WTC11 (cell line): ENCODE data around the gene BRD1. TPM values are rescaled to one million over a fixed set of nuclear protein-coding genes. Genes with fewer than 3 reads are reported as not detected.

Experiments used
- ATAC-seq: fragments of 200-7000 bp; cut with Tn5 transposase; 2 replicates; pipeline ENCODE4 v1.10.0; 2021; ENCODE audit warnings: mild to moderate bottlenecking, moderate library complexity
- CTCF ChIA-PET: fragments of 300-600 bp; sonication (Branson Sonifier 250); formaldehyde crosslinking; loops from one replicate; lab custom pipeline; 2021; ENCODE audit warnings: antibody characterized with exemption; lab: Charles Lee
- POLR2A ChIA-PET: fragments of 350-600 bp; sonication (Branson Sonifier 250); formaldehyde crosslinking; loops from one replicate; lab custom pipeline; 2021; ENCODE audit warnings: antibody characterized with exemption; lab: Charles Lee
- DNase-seq: peaks from one replicate; pipeline ENCODE4 v3.0.0; 2021; ENCODE audit warnings: low spot score
- H3K27ac Mint-ChIP-seq: 2 replicates; pipeline ENCODE4 v1.8.0; 2021; ENCODE audit warnings: mixed read lengths
- H3K27me3 Mint-ChIP-seq: 2 replicates; pipeline ENCODE4 v1.8.0; 2021; ENCODE audit warnings: low read depth, mild to moderate bottlenecking, moderate library complexity, mixed read lengths
- H3K36me3 Mint-ChIP-seq: 2 replicates; pipeline ENCODE4 v1.8.0; 2021; ENCODE audit warnings: mixed read lengths
- H3K4me1 Mint-ChIP-seq: 2 replicates; pipeline ENCODE4 v1.8.0; 2022; ENCODE audit warnings: mixed read lengths
- H3K4me3 Mint-ChIP-seq: 2 replicates; pipeline ENCODE4 v1.8.0; 2021; ENCODE audit warnings: mild to moderate bottlenecking, moderate library complexity, mixed read lengths
- H3K9me3 Mint-ChIP-seq: 2 replicates; pipeline ENCODE4 v1.8.0; 2021; ENCODE audit warnings: mixed read lengths
- GRHL2 ChIP-seq: fragments of 250-450 bp; sonication (Bioruptor Pico); IDR thresholded peaks from 2 replicates; pipeline ENCODE4 v1.8.0; 2022; ENCODE audit warnings: mild to moderate bottlenecking, moderate library complexity; ENCODE audit not compliant: insufficient replicate concordance, severe bottlenecking
- HMGA2 ChIP-seq: fragments of 250-450 bp; sonication (Bioruptor Pico); IDR thresholded peaks from 2 replicates; pipeline ENCODE4 v1.4.0; 2021; ENCODE audit warnings: mild to moderate bottlenecking, moderate library complexity
- JAZF1 ChIP-seq: fragments of 250-450 bp; sonication (Bioruptor Pico); IDR thresholded peaks from 2 replicates; pipeline ENCODE4 v1.9.0; 2021; ENCODE audit warnings: moderate library complexity, mild to moderate bottlenecking, inconsistent platforms
- NR1H2 ChIP-seq: sonication (generic); formaldehyde crosslinking; IDR thresholded peaks from 2 replicates; pipeline ENCODE4 v1.9.0; 2021; ENCODE audit warnings: mild to moderate bottlenecking, moderate library complexity, missing genetic modification reagents
- ZNF416 ChIP-seq: fragments of 250-450 bp; sonication (Bioruptor Pico); IDR thresholded peaks from 2 replicates; pipeline ENCODE4 v1.9.0; 2021; ENCODE audit warnings: mild to moderate bottlenecking, inconsistent platforms
- total RNA-seq: library from RNA; stranded (reverse); gene quantifications from 3 replicates; pipeline ENCODE4 v1.2.3, GENCODE V29; 2021
- TF ChIP-seq, protein P1 (sequence below): fragments of 200-600 bp; IDR thresholded peaks from 2 replicates; pipeline ENCODE4 v1.8.0; 2022; ENCODE audit warnings: antibody characterized with exemption
- TF ChIP-seq, protein P2 (sequence below): fragments of 250-450 bp; sonication (Bioruptor Pico); IDR thresholded peaks from 2 replicates; pipeline ENCODE4 v1.9.0; 2021; ENCODE audit warnings: moderate library complexity, mild to moderate bottlenecking, inconsistent platforms, borderline replicate concordance
- TF ChIP-seq, protein P3 (sequence below): sonication (generic); formaldehyde crosslinking; IDR thresholded peaks from 2 replicates; pipeline ENCODE4 v1.8.1; 2022; ENCODE audit warnings: mild to moderate bottlenecking, moderate library complexity, missing genetic modification reagents
- TF ChIP-seq, protein P4 (sequence below): fragments of 250-450 bp; sonication (Bioruptor Pico); IDR thresholded peaks from 2 replicates; pipeline ENCODE4 v1.9.0; 2021; ENCODE audit warnings: mild to moderate bottlenecking
- TF ChIP-seq, protein P5 (sequence below): sonication (generic); formaldehyde crosslinking; IDR thresholded peaks from 2 replicates; pipeline ENCODE4 v1.8.0; 2022; ENCODE audit warnings: mild to moderate bottlenecking, missing genetic modification reagents
- TF ChIP-seq, protein P6 (sequence below): fragments of 250-450 bp; sonication (Bioruptor Pico); IDR thresholded peaks from 2 replicates; pipeline ENCODE4 v1.9.0; 2021; ENCODE audit warnings: mild to moderate bottlenecking, borderline replicate concordance

The BRD1 gene
- total RNA-seq, 1 experiment from 2014 or later = 36.6 TPM

DNA sequence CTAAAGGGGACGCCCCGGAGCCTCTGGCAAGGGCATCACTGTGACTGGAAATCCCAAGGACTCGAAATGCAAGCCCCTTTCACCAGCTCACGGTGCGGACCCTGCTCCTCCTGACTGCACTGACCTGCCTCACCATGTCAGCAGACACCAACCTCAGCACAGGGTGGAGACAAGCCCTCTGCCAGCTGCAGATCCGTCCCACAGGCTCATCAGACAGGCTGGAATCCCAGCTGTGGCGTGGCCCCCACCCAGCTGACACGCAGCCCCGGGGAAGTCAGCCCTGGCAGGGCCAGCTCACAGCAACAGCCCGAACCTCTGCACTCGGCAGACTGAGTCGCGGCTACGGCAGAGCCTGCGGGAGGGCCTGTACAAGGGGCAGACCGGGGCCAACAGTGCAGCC lies 36.8 kb downstream of the BRD1 start:
- Mint-ChIP-seq H3K4me1 (peaks cover 17% of the 10 kb centered on the region), H3K4me3 (no peak overlapping the region), H3K9me3 (no peaks in the 10 kb centered on the region), H3K27me3 (no peaks in the 10 kb centered on the region), H3K27ac (peak overlapping the region; percentile 87), H3K36me3 (peaks cover 64% of the 10 kb centered on the region)
- DNase-seq (no peak), ATAC-seq (no peak)
- TF ChIP-seq, protein P1, sequence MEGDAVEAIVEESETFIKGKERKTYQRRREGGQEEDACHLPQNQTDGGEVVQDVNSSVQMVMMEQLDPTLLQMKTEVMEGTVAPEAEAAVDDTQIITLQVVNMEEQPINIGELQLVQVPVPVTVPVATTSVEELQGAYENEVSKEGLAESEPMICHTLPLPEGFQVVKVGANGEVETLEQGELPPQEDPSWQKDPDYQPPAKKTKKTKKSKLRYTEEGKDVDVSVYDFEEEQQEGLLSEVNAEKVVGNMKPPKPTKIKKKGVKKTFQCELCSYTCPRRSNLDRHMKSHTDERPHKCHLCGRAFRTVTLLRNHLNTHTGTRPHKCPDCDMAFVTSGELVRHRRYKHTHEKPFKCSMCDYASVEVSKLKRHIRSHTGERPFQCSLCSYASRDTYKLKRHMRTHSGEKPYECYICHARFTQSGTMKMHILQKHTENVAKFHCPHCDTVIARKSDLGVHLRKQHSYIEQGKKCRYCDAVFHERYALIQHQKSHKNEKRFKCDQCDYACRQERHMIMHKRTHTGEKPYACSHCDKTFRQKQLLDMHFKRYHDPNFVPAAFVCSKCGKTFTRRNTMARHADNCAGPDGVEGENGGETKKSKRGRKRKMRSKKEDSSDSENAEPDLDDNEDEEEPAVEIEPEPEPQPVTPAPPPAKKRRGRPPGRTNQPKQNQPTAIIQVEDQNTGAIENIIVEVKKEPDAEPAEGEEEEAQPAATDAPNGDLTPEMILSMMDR = no peak
- no peak for TF ChIP-seq GRHL2 (CRISPR knock-in tag)
- no peak for TF ChIP-seq HMGA2 (CRISPR knock-in tag)
- CTCF ChIA-PET = interaction anchor here (2.3 kb wide), 1 partner anchor 239 kb away, joined by 7 read pairs; no protein-coding TSS in a partner anchor
- POLR2A ChIA-PET = no interaction called here

DNA sequence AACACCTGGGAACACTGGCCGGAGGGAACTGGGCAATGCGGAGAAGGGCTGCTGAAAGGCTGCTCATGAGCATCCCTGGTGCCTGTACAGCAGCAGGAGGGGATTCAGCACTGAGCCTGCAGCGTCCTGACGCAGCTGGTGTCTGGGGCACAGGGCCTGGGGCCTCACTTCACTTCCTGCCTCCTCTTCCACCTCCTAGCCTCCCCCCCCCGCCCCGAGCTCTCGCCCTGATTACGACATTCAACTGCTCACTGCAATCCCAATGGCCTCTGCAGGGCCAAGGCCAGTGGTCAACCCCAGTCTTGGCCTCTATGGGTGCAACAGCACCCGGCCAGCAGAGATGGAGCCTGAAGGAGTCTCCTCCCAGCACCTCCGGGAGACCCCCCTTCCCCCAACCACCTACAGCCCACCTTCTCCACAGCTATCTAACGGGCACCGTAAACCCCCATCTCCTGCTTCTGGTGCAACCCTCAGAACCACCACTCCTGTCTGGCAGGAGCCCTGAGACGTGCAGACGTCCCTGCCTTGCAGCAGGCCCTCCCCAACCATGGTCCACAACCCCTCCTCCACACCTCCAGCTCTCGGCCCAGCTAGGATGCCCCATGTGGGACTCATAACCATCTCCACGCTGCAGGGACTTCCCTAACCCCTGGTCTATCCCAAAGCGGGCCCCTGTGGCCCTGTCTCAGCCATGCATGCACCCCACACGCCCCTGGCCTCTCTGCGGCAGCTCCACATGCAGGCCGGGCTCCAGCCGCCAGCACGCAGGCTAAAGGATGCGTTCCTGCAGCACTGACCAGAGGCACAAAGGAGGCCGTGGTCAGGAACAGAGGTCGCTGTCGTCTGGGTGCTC lies 38.2 kb downstream of the BRD1 start:
- POLR2A ChIA-PET = no interaction called here
- no peaks in the 10 kb centered on the region for H3K27me3 Mint-ChIP-seq
- no peak overlapping the region for H3K4me3 Mint-ChIP-seq
- DNase-seq (no peak), ATAC-seq (no peak)
- TF ChIP-seq, protein P1 = no peak
- no peak for TF ChIP-seq NR1H2
- TF ChIP-seq, protein P2, sequence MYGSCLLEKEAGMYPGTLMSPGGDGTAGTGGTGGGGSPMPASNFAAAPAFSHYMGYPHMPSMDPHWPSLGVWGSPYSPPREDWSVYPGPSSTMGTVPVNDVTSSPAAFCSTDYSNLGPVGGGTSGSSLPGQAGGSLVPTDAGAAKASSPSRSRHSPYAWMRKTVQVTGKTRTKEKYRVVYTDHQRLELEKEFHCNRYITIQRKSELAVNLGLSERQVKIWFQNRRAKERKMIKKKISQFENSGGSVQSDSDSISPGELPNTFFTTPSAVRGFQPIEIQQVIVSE (CRISPR knock-in tag) = no peak
- TF ChIP-seq, protein P3, sequence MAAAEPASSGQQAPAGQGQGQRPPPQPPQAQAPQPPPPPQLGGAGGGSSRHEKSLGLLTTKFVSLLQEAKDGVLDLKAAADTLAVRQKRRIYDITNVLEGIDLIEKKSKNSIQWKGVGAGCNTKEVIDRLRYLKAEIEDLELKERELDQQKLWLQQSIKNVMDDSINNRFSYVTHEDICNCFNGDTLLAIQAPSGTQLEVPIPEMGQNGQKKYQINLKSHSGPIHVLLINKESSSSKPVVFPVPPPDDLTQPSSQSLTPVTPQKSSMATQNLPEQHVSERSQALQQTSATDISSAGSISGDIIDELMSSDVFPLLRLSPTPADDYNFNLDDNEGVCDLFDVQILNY (CRISPR knock-in tag) = no peak
- TF ChIP-seq, protein P4, sequence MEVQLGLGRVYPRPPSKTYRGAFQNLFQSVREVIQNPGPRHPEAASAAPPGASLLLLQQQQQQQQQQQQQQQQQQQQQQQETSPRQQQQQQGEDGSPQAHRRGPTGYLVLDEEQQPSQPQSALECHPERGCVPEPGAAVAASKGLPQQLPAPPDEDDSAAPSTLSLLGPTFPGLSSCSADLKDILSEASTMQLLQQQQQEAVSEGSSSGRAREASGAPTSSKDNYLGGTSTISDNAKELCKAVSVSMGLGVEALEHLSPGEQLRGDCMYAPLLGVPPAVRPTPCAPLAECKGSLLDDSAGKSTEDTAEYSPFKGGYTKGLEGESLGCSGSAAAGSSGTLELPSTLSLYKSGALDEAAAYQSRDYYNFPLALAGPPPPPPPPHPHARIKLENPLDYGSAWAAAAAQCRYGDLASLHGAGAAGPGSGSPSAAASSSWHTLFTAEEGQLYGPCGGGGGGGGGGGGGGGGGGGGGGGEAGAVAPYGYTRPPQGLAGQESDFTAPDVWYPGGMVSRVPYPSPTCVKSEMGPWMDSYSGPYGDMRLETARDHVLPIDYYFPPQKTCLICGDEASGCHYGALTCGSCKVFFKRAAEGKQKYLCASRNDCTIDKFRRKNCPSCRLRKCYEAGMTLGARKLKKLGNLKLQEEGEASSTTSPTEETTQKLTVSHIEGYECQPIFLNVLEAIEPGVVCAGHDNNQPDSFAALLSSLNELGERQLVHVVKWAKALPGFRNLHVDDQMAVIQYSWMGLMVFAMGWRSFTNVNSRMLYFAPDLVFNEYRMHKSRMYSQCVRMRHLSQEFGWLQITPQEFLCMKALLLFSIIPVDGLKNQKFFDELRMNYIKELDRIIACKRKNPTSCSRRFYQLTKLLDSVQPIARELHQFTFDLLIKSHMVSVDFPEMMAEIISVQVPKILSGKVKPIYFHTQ = no peak
- TF ChIP-seq, protein P5, sequence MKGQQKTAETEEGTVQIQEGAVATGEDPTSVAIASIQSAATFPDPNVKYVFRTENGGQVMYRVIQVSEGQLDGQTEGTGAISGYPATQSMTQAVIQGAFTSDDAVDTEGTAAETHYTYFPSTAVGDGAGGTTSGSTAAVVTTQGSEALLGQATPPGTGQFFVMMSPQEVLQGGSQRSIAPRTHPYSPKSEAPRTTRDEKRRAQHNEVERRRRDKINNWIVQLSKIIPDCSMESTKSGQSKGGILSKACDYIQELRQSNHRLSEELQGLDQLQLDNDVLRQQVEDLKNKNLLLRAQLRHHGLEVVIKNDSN (CRISPR knock-in tag) = no peak
- no peak for TF ChIP-seq JAZF1
- TF ChIP-seq ZNF416 (CRISPR knock-in tag) = no peak
- TF ChIP-seq, protein P6, sequence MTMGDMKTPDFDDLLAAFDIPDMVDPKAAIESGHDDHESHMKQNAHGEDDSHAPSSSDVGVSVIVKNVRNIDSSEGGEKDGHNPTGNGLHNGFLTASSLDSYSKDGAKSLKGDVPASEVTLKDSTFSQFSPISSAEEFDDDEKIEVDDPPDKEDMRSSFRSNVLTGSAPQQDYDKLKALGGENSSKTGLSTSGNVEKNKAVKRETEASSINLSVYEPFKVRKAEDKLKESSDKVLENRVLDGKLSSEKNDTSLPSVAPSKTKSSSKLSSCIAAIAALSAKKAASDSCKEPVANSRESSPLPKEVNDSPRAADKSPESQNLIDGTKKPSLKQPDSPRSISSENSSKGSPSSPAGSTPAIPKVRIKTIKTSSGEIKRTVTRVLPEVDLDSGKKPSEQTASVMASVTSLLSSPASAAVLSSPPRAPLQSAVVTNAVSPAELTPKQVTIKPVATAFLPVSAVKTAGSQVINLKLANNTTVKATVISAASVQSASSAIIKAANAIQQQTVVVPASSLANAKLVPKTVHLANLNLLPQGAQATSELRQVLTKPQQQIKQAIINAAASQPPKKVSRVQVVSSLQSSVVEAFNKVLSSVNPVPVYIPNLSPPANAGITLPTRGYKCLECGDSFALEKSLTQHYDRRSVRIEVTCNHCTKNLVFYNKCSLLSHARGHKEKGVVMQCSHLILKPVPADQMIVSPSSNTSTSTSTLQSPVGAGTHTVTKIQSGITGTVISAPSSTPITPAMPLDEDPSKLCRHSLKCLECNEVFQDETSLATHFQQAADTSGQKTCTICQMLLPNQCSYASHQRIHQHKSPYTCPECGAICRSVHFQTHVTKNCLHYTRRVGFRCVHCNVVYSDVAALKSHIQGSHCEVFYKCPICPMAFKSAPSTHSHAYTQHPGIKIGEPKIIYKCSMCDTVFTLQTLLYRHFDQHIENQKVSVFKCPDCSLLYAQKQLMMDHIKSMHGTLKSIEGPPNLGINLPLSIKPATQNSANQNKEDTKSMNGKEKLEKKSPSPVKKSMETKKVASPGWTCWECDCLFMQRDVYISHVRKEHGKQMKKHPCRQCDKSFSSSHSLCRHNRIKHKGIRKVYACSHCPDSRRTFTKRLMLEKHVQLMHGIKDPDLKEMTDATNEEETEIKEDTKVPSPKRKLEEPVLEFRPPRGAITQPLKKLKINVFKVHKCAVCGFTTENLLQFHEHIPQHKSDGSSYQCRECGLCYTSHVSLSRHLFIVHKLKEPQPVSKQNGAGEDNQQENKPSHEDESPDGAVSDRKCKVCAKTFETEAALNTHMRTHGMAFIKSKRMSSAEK = no peak
- H3K4me1 Mint-ChIP-seq = peaks cover 18% of the 10 kb centered on the region
- H3K27ac Mint-ChIP-seq = peak overlapping the region; percentile 91
- CTCF ChIA-PET = interaction anchor here (2.3 kb wide), 1 partner anchor 241 kb away, joined by 7 read pairs; no protein-coding TSS in a partner anchor
- H3K9me3 Mint-ChIP-seq = no peaks in the 10 kb centered on the region
- peaks cover 52% of the 10 kb centered on the region for H3K36me3 Mint-ChIP-seq
